Measurements from ENCODE around the gene SUCLA2. TPM values are rescaled to one million over a fixed set of nuclear protein-coding genes. Genes with fewer than 3 reads are reported as not detected.

The SUCLA2 gene
- 27.2 TPM for total RNA-seq (2013)
- polyA plus RNA-seq (10 to 100 TPM; 15.0 to 37.2 (median 34.3) TPM), polyA minus RNA-seq (12.7 and 16.4 TPM in 2 replicates), total RNA-seq (7.7 to 29.1 (median 18.9) reads per million in 11 experiments)

DNA sequence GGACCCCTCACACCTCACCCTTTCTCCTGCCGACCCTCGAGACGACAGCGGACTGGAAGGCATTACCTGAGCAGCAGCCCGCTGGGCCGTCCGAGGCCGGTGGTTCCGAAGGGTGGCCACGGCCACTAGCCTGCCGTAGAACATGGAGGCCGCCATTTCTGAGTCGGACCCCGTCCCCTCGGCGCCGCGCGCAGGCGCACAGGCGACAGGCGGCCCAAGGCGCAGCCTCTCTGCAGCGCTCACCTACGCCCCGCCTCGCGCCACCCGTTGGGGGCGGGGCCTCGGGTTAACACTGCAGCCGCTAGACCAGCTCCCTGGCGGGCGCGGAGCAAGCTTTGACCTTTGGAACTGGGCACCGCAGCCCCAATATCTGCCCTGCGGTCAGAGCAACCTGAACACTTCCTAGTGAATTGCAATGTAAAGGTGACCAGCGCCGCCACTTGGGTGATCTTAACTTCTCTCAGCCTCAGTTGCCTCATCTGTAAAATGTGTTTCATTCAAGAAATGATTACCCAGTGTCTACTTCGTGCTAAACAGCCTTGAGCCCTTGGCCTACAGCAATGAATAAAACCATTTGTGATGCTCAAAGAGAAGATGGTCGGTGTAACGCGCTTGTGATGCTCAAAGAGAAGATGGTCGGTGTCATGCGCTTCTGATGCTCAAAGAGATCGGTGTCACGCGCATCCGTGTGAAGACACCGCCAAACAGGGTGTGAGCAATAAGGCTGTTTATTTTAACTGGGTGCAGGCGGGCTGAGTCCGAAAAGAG, at the start of gene SUCLA2:
Gene SUCLA2 (minus strand): TSS at position 160 of the 768 bp plus-strand sequence. CDS start 4 bp downstream, at position 156.
- H3K27ac ChIP-seq (ENCODE audit: low read depth in 1 of 2, low read length in 2 of 2), result peak within 1 kb of the TSS; percentile 54 to 92
- H3K4me3 Mint-ChIP-seq, result peak within 1 kb of the TSS; percentile 95 to 98
- H3K27me3 ChIP-seq (ENCODE audit: control insufficient read depth in 2 of 2, insufficient read depth in 2 of 2, low read length in 2 of 2), result no peaks in the 10 kb centered on the region
- peak within 1 kb of the TSS; percentile 93 for H3K9ac ChIP-seq (ENCODE audit: insufficient read depth, low read length, poor library complexity, severe bottlenecking)
- WGBS (ENCODE audit: insufficient coverage), result 12% methylated on average over 50 of the region's 52 CpGs
- peak within 1 kb of the TSS; percentile 93 to 100 (median 95) for H3K4me3 ChIP-seq (replicated peaks in 1 of 3; ENCODE audit: low read depth in 2 of 3, low read length in 3 of 3)
- intact Hi-C loops (cut with micrococcal nuclease), result loop anchor here in 1 of 2 donors (10.0 kb wide), 1 partner anchor 1444 kb away; the partner anchor contains the start of genes CAB39L and SETDB2
- peak within 1 kb of the TSS; percentile 92 for H3K4me2 ChIP-seq (replicated peaks; ENCODE audit: extremely low read depth, low read length, poor library complexity, severe bottlenecking)
- peak within 1 kb of the TSS; percentile 64 to 93 (median 84) for H3K27ac Mint-ChIP-seq
- TF ChIP-seq, protein P1, sequence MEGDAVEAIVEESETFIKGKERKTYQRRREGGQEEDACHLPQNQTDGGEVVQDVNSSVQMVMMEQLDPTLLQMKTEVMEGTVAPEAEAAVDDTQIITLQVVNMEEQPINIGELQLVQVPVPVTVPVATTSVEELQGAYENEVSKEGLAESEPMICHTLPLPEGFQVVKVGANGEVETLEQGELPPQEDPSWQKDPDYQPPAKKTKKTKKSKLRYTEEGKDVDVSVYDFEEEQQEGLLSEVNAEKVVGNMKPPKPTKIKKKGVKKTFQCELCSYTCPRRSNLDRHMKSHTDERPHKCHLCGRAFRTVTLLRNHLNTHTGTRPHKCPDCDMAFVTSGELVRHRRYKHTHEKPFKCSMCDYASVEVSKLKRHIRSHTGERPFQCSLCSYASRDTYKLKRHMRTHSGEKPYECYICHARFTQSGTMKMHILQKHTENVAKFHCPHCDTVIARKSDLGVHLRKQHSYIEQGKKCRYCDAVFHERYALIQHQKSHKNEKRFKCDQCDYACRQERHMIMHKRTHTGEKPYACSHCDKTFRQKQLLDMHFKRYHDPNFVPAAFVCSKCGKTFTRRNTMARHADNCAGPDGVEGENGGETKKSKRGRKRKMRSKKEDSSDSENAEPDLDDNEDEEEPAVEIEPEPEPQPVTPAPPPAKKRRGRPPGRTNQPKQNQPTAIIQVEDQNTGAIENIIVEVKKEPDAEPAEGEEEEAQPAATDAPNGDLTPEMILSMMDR (IDR thresholded peaks at IDR 0.05), result no peak
- peak within 1 kb of the TSS; percentile 97 for H2AFZ ChIP-seq (ENCODE audit: insufficient read depth, low read depth, low read length, poor library complexity, severe bottlenecking)
- H3K4me1 ChIP-seq (ENCODE audit: control insufficient read depth in 1 of 2, insufficient read depth in 2 of 2, low read length in 2 of 2), result peaks cover 25 to 26% of the 10 kb centered on the region in 2 donors
- peaks cover 4 to 10% of the 10 kb centered on the region in 2 donors for H3K36me3 Mint-ChIP-seq
- peak; percentile 83 to 88 (median 84) for DNase-seq
- peaks cover 40% of the 10 kb centered on the region for H3K4me1 Mint-ChIP-seq
- H4K20me1 ChIP-seq (ENCODE audit: insufficient read depth, low read length), result peaks cover 10% of the 10 kb centered on the region
- peaks cover 0 to 2% (median 0%) of the 10 kb centered on the region in 7 donors for H3K9me3 Mint-ChIP-seq
- H3K36me3 ChIP-seq (replicated peaks in 1 of 2; ENCODE audit: control insufficient read depth in 1 of 2, insufficient read depth in 2 of 2, low read length in 2 of 2), result peaks cover 2 to 12% of the 10 kb centered on the region in 2 donors
- H3K79me2 ChIP-seq (ENCODE audit: insufficient read depth, low read length), result peaks cover 46% of the 10 kb centered on the region
- no peaks in the 10 kb centered on the region for H3K9me3 ChIP-seq (replicated peaks in 1 of 2; ENCODE audit: control insufficient read depth in 1 of 2, insufficient read depth in 1 of 2, low read length in 2 of 2)
- H3K27me3 Mint-ChIP-seq (ENCODE audit: low read depth in 3 of 3), result no peaks in the 10 kb centered on the region

- H4K20me1 ChIP-seq (ENCODE audit: insufficient read depth, low read length), result no peaks in the 10 kb centered on the region
- H3K27ac Mint-ChIP-seq, result peak overlapping the region in 1 of 7 donors; percentile 13
- no peak overlapping the region for H3K9ac ChIP-seq (ENCODE audit: insufficient read depth, low read length, poor library complexity, severe bottlenecking)
- TF ChIP-seq, protein P1 (IDR thresholded peaks at IDR 0.05), result no peak
- peaks cover 37 to 98% of the 10 kb centered on the region in 2 donors for H3K36me3 ChIP-seq (replicated peaks in 1 of 2; ENCODE audit: control insufficient read depth in 1 of 2, insufficient read depth in 2 of 2, low read length in 2 of 2)
- H3K4me3 Mint-ChIP-seq, result no peak overlapping the region
- H2AFZ ChIP-seq (ENCODE audit: insufficient read depth, low read depth, low read length, poor library complexity, severe bottlenecking), result no peak overlapping the region
- no peak overlapping the region for H3K27ac ChIP-seq (ENCODE audit: low read depth in 1 of 2, low read length in 2 of 2)
- no peaks in the 10 kb centered on the region for H3K79me2 ChIP-seq (ENCODE audit: insufficient read depth, low read length)
- no peaks in the 10 kb centered on the region for H3K4me1 ChIP-seq (ENCODE audit: control insufficient read depth in 1 of 2, insufficient read depth in 2 of 2, low read length in 2 of 2)
- intact Hi-C loops (cut with micrococcal nuclease), result no loop called here
- H3K4me1 Mint-ChIP-seq, result no peaks in the 10 kb centered on the region
- H3K4me2 ChIP-seq (replicated peaks; ENCODE audit: extremely low read depth, low read length, poor library complexity, severe bottlenecking), result no peak overlapping the region
- peaks cover 0 to 1% (median 0%) of the 10 kb centered on the region in 7 donors for H3K9me3 Mint-ChIP-seq
- no peak for DNase-seq
- no peak overlapping the region for H3K4me3 ChIP-seq (replicated peaks in 1 of 3; ENCODE audit: low read depth in 2 of 3, low read length in 3 of 3)
- H3K36me3 Mint-ChIP-seq, result peaks cover 63 to 71% of the 10 kb centered on the region in 2 donors
- no peaks in the 10 kb centered on the region for H3K27me3 ChIP-seq (ENCODE audit: control insufficient read depth in 2 of 2, insufficient read depth in 2 of 2, low read length in 2 of 2)
- peaks cover 0 to 2% (median 2%) of the 10 kb centered on the region in 3 donors for H3K27me3 Mint-ChIP-seq (ENCODE audit: low read depth in 3 of 3)
- no peaks in the 10 kb centered on the region for H3K9me3 ChIP-seq (replicated peaks in 1 of 2; ENCODE audit: control insufficient read depth in 1 of 2, insufficient read depth in 1 of 2, low read length in 2 of 2)
- 90% methylated on average over 3 of the region's 3 CpGs for WGBS (ENCODE audit: insufficient coverage)
Observed at GRCh38 chr13:48050550-48050949, 49.5 kb upstream of the SUCLA2 start.
